Lower leg skin (tissue), 4 donors: ENCODE results near the gene ARHGAP12. TPM values are rescaled to one million over a fixed set of nuclear protein-coding genes. Genes with fewer than 3 reads are reported as not detected.

Source experiments
- DNase-seq, 2 donors: peaks; one replicate each; pipeline ENCODE4 v3.0.0-alpha.2; 2019; ENCODE audit warnings: low spot score in 2 of 2
- H3K4me3 ChIP-seq: fragments of 200-600 bp; sonication (generic); 2 replicates; pipeline ENCODE4 v1.5.1; 2017; ENCODE audit warnings: mild to moderate bottlenecking, low read depth; ENCODE audit not compliant: poor library complexity, severe bottlenecking
- POLR2A ChIP-seq, 2 donors: fragments of 450-650 bp; IDR thresholded peaks; one replicate each; pipeline ENCODE4 v1.6.1; 2016 to 2017; ENCODE audit warnings: antibody characterized with exemption in 2 of 2, mild to moderate bottlenecking in 1 of 2, moderate library complexity in 1 of 2
- WGBS, 2 donors: methylation state at CpG; one replicate each; pipeline ENCODE4 v1.1.5; 2018; 5-methylcytosine and 5-hydroxymethylcytosine counted together
- intact Hi-C: fragments of 100-400 bp; cut with DNase I; formaldehyde crosslinking; loops from one replicate; pipeline ENCODE4 v1.15.0; 2023; ENCODE audit warnings: low total_unique reads
- total RNA-seq, 4 donors: library from RNA; depleted of rRNA; stranded (reverse); fragments of >200 nt; gene quantifications; one replicate each; pipeline ENCODE4 v1.1.0, GENCODE V29; 2016
- TF ChIP-seq, protein P1 (sequence below), 3 donors: fragments of 450-650 bp; IDR thresholded peaks; one replicate each; pipeline ENCODE4 v1.5.1; 2016; ENCODE audit warnings: antibody characterized with exemption in 3 of 3, mild to moderate bottlenecking in 3 of 3, moderate library complexity in 2 of 3

Gene ARHGAP12
- total RNA-seq, 4 donors from 2014 or later = 29.9 to 35.2 (median 31.4) TPM

DNA sequence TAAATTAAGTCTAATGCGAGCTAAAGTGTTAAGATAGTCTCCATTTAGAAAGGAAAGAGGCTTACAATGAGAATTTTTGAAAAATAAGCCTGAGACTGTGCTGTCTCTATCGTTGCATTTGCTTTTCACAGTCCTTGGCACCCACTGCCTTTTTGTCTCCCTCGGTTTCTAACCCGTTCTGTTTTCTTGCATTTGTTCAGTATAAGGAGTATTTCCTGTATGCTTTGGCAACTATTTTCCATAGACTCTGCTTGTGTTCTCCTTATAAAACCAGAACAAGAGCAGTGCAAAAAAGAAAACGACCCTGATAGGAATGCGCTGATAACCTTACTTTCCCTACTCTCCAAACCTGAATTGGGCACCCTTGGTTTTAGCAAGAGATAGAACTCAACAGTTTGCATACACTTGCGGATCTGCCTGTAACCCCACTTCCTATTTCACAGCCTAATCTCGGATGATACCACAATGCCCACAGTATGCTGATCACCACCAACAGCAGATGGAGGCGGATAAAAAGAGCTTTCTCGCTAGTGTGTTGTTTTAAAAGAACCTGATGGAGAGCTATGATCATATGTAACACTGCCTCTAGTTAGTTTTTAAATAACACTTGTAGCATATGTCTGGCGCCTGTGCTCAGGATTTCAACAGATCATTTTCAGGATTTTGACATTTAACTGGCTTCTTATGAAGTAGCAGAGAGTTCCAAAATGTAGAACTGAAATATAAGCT is 1.6 kb upstream of the ARHGAP12 start:
- intact Hi-C loops = no loop called here
- WGBS, 2 donors = 7 to 10% methylated on average over 11 of the region's 11 CpGs
- TF ChIP-seq POLR2A (IDR thresholded peaks at IDR 0.05) = no peak
- TF ChIP-seq, protein P1, sequence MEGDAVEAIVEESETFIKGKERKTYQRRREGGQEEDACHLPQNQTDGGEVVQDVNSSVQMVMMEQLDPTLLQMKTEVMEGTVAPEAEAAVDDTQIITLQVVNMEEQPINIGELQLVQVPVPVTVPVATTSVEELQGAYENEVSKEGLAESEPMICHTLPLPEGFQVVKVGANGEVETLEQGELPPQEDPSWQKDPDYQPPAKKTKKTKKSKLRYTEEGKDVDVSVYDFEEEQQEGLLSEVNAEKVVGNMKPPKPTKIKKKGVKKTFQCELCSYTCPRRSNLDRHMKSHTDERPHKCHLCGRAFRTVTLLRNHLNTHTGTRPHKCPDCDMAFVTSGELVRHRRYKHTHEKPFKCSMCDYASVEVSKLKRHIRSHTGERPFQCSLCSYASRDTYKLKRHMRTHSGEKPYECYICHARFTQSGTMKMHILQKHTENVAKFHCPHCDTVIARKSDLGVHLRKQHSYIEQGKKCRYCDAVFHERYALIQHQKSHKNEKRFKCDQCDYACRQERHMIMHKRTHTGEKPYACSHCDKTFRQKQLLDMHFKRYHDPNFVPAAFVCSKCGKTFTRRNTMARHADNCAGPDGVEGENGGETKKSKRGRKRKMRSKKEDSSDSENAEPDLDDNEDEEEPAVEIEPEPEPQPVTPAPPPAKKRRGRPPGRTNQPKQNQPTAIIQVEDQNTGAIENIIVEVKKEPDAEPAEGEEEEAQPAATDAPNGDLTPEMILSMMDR (IDR thresholded peaks at IDR 0.05) = no peak
- H3K4me3 ChIP-seq = no peak overlapping the region
- DNase-seq = no peak

GRCh38 chr10:31929261-31930022 is 811 bp upstream of the ARHGAP12 start:
- intact Hi-C loops = no loop called here
- peak overlapping the region; percentile 96 for H3K4me3 ChIP-seq
- peak; percentile 69 to 94 for DNase-seq
- WGBS, 2 donors = 1% methylated on average over 20 to 25 of the region's 25 CpGs
- TF ChIP-seq, protein P1 (IDR thresholded peaks at IDR 0.05) = no peak
- TF ChIP-seq POLR2A (IDR thresholded peaks at IDR 0.05) = no peak

DNA sequence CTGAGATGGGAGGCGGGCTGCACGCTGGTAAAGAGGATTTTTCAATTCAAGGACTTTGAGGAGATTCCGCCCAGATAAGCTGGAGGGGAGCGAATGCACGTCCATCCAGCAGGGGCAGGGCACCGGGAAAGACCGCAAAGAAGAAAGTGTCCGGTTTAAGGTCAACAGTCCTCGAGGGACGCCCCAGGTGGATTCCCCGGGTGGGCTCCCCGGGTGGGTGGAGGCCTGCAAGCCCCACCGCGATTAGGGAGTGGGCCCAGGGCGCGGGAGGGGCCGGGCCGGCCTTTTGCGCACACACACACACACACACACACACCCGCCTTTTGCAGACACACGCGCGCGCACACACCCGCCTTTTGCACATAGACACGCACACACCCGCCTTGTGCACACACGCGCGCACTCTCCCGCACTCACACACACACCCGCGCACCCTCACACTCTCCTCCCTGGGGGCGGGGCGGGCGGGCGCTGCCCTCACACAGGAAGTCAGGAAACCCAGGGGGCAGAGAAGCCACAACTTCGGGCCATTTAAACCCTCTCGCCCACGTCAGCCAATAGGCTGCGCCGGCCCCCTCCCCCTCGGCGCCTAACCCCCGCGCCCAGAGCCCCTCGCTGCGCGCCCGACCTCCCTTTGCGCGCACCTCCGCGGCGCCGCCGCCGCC is 615 bp downstream of the ARHGAP12 start:
- DNase-seq = peak; percentile 37 to 92
- H3K4me3 ChIP-seq = peak overlapping the region; percentile 96
- intact Hi-C loops = no loop called here
- WGBS, 2 donors = 0% methylated on average over 26 to 33 of the region's 58 CpGs
- TF ChIP-seq, protein P1 (IDR thresholded peaks at IDR 0.05) = no peak
- no peak for TF ChIP-seq POLR2A (IDR thresholded peaks at IDR 0.05)

DNA sequence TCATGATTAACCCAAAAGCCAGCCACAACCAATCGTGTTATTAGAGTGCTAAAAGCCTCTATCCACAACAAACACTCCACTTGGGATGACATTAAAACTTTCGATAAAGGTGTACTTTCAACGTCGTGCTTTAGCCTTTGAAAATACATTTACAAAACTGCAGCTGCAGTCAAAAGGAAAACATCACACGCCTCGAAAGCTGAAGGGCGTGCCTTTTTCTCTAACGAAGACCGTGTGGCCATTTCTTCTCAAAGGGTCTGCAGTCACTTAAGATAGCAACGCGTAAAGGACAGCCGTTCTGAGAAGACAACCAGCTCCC is 1.1 kb downstream of the ARHGAP12 start:
- DNase-seq = no peak
- TF ChIP-seq, protein P1 (IDR thresholded peaks at IDR 0.05) = no peak
- TF ChIP-seq POLR2A (IDR thresholded peaks at IDR 0.05) = no peak
- intact Hi-C loops = no loop called here
- WGBS, 2 donors = 0% methylated on average over 12 of the region's 12 CpGs
- peak overlapping the region; percentile 96 for H3K4me3 ChIP-seq

GRCh38 chr10:31926765-31927564 is 1.7 kb downstream of the ARHGAP12 start:
- intact Hi-C loops = no loop called here
- TF ChIP-seq, protein P1 (IDR thresholded peaks at IDR 0.05) = no peak
- TF ChIP-seq POLR2A (IDR thresholded peaks at IDR 0.05) = no peak
- no peak for DNase-seq
- peak overlapping the region; percentile 96 for H3K4me3 ChIP-seq
- 13 to 14% methylated on average over 22 of the region's 22 CpGs for WGBS, 2 donors
